Gastroesophageal sphincter (tissue), 4 donors: ENCODE measurements around the gene PEX26. TPM values are rescaled to one million over a fixed set of nuclear protein-coding genes. Genes with fewer than 3 reads are reported as not detected.

Experiments used
- ATAC-seq: fragments of 150-250 bp; one replicate; pipeline ENCODE4 v1.9.1; 2016; ENCODE audit warnings: mild to moderate bottlenecking, moderate library complexity
- H3K27ac ChIP-seq, 4 donors: fragments of 200-600 bp; sonication (generic) in 3 of 4; 1 replicate in 3 of 4; 2 replicates in 1 of 4; pipeline ENCODE4 v1.5.1; 2016 to 2019
- H3K27me3 ChIP-seq: fragments of 200-600 bp; sonication (generic); one replicate; pipeline ENCODE4 v1.5.1; 2019
- H3K36me3 ChIP-seq, 2 donors: fragments of 200-600 bp; sonication (generic); one replicate each; pipeline ENCODE4 v1.5.1; 2019; ENCODE audit warnings: control low read depth in 1 of 2
- H3K4me1 ChIP-seq, 3 donors: fragments of 200-600 bp; sonication (generic); 1 replicate in 2 of 3; 2 replicates in 1 of 3; pipeline ENCODE4 v1.5.1; 2016 to 2019; ENCODE audit warnings: control low read depth in 2 of 3
- H3K4me3 ChIP-seq, 2 donors: fragments of 200-600 bp; sonication (generic); one replicate each; pipeline ENCODE4 v1.5.1; 2019; ENCODE audit warnings: mild to moderate bottlenecking in 1 of 2, moderate library complexity in 1 of 2
- H3K9me3 ChIP-seq, 3 donors: fragments of 200-600 bp; sonication (generic); one replicate each; pipeline ENCODE4 v1.5.1; 2017 to 2019; ENCODE audit warnings: control low read depth in 2 of 3
- EP300 ChIP-seq: sonication (generic); formaldehyde crosslinking; IDR thresholded peaks from one replicate; pipeline ENCODE4 v1.6.1; 2017; ENCODE audit warnings: antibody characterized with exemption, mild to moderate bottlenecking
- POLR2A ChIP-seq, 2 donors: fragments of 450-650 bp; IDR thresholded peaks; one replicate each; pipeline ENCODE4 v1.6.1; 2017; ENCODE audit warnings: antibody characterized with exemption in 2 of 2, mild to moderate bottlenecking in 2 of 2, moderate library complexity in 1 of 2
- POLR2AphosphoS5 ChIP-seq: sonication (generic); formaldehyde crosslinking; IDR thresholded peaks from one replicate; pipeline ENCODE4 v1.6.1; 2017; ENCODE audit warnings: antibody characterized with exemption
- WGBS, 2 donors: methylation state at CpG; one replicate each; pipeline ENCODE4 v1.1.5; 2018; ENCODE audit warnings: low coverage in 1 of 2; 5-methylcytosine and 5-hydroxymethylcytosine counted together
- total RNA-seq, 4 donors: library from RNA; depleted of rRNA; stranded (reverse); fragments of >200 nt; gene quantifications; one replicate each; pipeline ENCODE4 v1.1.0, GENCODE V29; 2016
- TF ChIP-seq, protein P1 (sequence below), 4 experiments: fragments of 200-600 bp in 2 of 4; fragments of 450-650 bp in 2 of 4; sonication (generic) in 1 of 4; IDR thresholded peaks; one replicate each; pipeline ENCODE4 v1.5.1; 2017 to 2019; ENCODE audit warnings: antibody characterized with exemption in 4 of 4, mild to moderate bottlenecking in 2 of 4, moderate library complexity in 2 of 4

Gene PEX26
- total RNA-seq, 4 donors from 2014 or later: 19.5 to 34.9 (median 27.4) TPM

DNA sequence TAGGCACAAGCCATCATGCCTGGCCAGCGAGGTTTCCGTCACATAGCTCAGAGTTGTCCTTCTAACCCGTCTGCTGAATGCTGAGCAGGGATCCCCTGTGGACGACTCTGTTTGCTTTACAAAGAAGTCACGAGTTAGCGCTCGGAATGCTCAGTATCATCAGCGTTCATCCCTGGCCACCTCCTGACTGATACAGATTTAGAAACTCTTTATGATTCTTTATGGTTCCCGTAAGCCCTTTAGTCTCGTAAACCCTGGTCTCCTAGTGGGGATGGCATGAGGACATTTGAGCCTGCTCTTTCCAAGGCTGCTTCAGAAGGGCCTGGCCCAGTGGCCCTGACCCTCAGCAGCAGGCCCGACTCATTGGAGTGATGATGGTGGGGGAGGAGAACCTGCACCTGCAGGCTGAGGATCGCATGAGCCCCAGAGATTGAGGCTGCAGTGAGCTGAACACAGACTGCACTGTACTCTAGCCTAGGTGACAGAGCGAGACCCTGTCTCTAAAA lies 9.6 kb downstream of the PEX26 start:
- WGBS, 2 donors: 64% methylated on average over 4 of the region's 13 CpGs; no CpG with 5 or more reads in 1 of the 2 donors
- H3K9me3 ChIP-seq: no peaks in the 10 kb centered on the region
- H3K36me3 ChIP-seq: peaks cover 3 to 81% of the 10 kb centered on the region in 2 donors
- no peak for ATAC-seq
- H3K4me1 ChIP-seq: peaks cover 0 to 15% (median 0%) of the 10 kb centered on the region in 3 donors
- no peak overlapping the region for H3K27ac ChIP-seq
- no peaks in the 10 kb centered on the region for H3K27me3 ChIP-seq
- TF ChIP-seq, protein P1, sequence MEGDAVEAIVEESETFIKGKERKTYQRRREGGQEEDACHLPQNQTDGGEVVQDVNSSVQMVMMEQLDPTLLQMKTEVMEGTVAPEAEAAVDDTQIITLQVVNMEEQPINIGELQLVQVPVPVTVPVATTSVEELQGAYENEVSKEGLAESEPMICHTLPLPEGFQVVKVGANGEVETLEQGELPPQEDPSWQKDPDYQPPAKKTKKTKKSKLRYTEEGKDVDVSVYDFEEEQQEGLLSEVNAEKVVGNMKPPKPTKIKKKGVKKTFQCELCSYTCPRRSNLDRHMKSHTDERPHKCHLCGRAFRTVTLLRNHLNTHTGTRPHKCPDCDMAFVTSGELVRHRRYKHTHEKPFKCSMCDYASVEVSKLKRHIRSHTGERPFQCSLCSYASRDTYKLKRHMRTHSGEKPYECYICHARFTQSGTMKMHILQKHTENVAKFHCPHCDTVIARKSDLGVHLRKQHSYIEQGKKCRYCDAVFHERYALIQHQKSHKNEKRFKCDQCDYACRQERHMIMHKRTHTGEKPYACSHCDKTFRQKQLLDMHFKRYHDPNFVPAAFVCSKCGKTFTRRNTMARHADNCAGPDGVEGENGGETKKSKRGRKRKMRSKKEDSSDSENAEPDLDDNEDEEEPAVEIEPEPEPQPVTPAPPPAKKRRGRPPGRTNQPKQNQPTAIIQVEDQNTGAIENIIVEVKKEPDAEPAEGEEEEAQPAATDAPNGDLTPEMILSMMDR (IDR thresholded peaks at IDR 0.05): no peak
- no peak for TF ChIP-seq POLR2AphosphoS5
- TF ChIP-seq EP300: no peak
- TF ChIP-seq POLR2A (IDR thresholded peaks at IDR 0.05): no peak
- no peak overlapping the region for H3K4me3 ChIP-seq

DNA sequence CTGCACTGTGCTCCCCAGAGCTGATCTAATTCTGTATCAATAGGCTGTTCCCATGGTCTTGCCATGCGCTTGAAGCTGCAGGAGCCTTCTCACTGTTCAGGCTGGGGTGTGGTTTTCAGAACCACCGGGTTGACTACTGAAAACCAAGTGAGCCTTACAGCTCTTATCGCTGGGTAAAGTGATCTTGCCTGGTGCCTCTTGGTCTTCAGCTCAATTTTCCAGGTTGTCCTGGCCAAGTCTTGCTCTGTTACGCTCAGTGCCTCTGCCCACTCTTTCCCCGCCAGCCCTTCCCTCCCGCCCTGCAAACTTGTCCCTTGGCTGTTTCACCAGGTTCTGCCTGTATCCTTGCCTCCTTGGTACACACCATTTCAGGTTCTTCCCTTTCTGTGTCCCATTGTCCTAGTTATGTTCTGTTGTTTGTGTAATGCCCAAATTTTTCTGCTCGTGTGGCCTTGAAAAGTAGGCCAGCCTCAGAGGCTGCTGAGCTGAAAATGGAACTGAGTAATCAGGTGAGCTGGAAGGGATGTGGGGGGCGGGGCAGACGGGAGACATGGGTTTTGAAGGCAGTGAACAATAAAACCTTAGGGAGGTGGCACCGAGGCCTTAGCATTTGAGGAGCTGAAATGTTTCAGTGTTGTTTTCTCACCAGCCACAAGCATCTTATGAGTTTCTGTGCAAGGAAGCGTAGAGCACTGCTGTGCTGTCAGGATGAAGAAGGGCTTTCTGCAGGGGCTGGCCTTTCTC lies 11.2 kb downstream of the PEX26 start:
- TF ChIP-seq, protein P1 (IDR thresholded peaks at IDR 0.05): no peak
- TF ChIP-seq POLR2A (IDR thresholded peaks at IDR 0.05): no peak
- no peak for TF ChIP-seq EP300
- no peak for TF ChIP-seq POLR2AphosphoS5
- no peak for ATAC-seq
- WGBS, 2 donors: 84 to 100% methylated on average over 2 to 10 of the region's 11 CpGs
- Histone ChIP-seq H3K27ac (peak overlapping the region in 1 of 4 donors; percentile 9), H3K27me3 (no peaks in the 10 kb centered on the region), H3K4me3 (no peak overlapping the region), H3K36me3 (peaks cover 0 to 65% of the 10 kb centered on the region in 2 donors), H3K9me3 (no peaks in the 10 kb centered on the region), H3K4me1 (peaks cover 0 to 24% (median 0%) of the 10 kb centered on the region in 3 donors)

DNA sequence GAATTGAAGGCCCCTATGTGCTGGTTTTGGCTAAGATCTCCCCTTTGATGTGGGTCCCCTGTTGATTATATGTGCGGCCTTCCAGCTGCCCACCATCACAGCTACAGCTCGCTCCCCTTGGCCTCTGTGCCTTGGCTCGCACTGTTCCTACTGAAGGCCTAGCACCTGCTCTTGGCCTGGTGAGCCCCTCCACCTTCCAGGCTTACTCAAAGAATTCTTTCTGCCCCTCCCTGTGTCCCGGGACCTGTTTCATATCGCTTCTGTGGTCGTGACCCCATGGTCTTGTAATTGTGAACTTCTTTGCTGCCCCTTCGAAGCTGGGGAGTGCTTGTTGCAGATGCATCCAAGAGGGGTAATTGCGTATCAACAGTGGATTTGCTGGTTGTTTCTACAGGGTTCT lies 12.5 kb downstream of the PEX26 start:
- H3K27ac ChIP-seq: peak overlapping the region in 3 of 4 donors; percentile 87 to 92 (median 88)
- 96% methylated on average over 5 of the region's 8 CpGs; no CpG with 5 or more reads in 1 of the 2 donors for WGBS, 2 donors

DNA sequence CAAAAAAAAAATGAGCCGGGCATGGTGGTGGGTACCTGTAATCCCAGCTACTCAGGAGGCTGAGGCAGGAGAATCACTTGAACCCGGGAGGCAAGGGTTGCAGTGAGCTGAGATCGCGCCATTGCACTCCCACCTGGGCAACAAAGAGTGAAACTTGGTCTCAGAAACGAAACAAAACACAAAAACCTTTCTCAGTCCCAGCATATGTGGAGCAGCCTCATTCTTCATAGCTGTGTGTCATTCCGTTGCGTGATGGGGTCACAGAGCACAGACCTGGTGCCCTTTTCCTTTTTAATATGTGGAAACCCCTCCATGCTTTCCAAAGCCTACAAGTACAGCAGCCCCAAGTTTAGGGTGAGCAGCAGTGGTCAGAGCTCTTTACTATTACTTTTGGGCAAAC lies 13.7 kb downstream of the PEX26 start:
- Histone ChIP-seq H3K4me1 (peaks cover 0 to 44% (median 0%) of the 10 kb centered on the region in 3 donors), H3K27ac (peak overlapping the region; percentile 36 to 92 (median 88)), H3K9me3 (no peaks in the 10 kb centered on the region), H3K4me3 (peak overlapping the region; percentile 0 to 41), H3K27me3 (no peaks in the 10 kb centered on the region), H3K36me3 (peaks cover 0 to 40% of the 10 kb centered on the region in 2 donors)
- ATAC-seq: peak; percentile 20
- TF ChIP-seq EP300 (no peak), POLR2AphosphoS5 (no peak), POLR2A (IDR thresholded peaks at IDR 0.05) (no peak)
- TF ChIP-seq, protein P1 (IDR thresholded peaks at IDR 0.05): no peak
- 8 to 46% methylated on average over 2 to 5 of the region's 7 CpGs for WGBS, 2 donors

More for the DNA sequence above, 12.5 kb downstream of the PEX26 start:
- TF ChIP-seq POLR2A (IDR thresholded peaks at IDR 0.05) (no peak), POLR2AphosphoS5 (no peak), EP300 (no peak)
- TF ChIP-seq, protein P1 (IDR thresholded peaks at IDR 0.05): no peak
- H3K27me3 ChIP-seq: no peaks in the 10 kb centered on the region
- H3K4me1 ChIP-seq: peaks cover 0 to 33% (median 0%) of the 10 kb centered on the region in 3 donors
- H3K9me3 ChIP-seq: no peaks in the 10 kb centered on the region
- H3K36me3 ChIP-seq: peaks cover 0 to 52% of the 10 kb centered on the region in 2 donors
- H3K4me3 ChIP-seq: no peak overlapping the region
- ATAC-seq: no peak
